Smooth muscle cell (in vitro differentiated cells): ENCODE results near the gene PLA2G4F. TPM values are rescaled to one million over a fixed set of nuclear protein-coding genes. Genes with fewer than 3 reads are reported as not detected.

Source experiments
- DNase-seq: peaks from one replicate; lab custom pipeline; 2025; ENCODE audit not compliant: unreplicated experiment; lab: John Stamatoyannopoulos, UW
- H2AFZ ChIP-seq: fragments of 200-600 bp; sonication (generic); 2 replicates; pipeline ENCODE4 v1.6.0; 2016; ENCODE audit warnings: antibody characterized with exemption, low read depth, mild to moderate bottlenecking
- H3F3A ChIP-seq: fragments of 200-600 bp; sonication (generic); 2 replicates; pipeline ENCODE4 v1.6.0; 2017; ENCODE audit warnings: antibody characterized with exemption, low read depth
- H3K27ac ChIP-seq: fragments of 200-600 bp; sonication (generic); 2 replicates; pipeline ENCODE4 v1.5.1; 2016; ENCODE audit warnings: low read depth, mild to moderate bottlenecking
- H3K27me3 ChIP-seq: fragments of 200-600 bp; sonication (generic); 2 replicates; pipeline ENCODE4 v1.6.1; 2016; ENCODE audit warnings: low read depth, mild to moderate bottlenecking
- H3K36me3 ChIP-seq: fragments of 200-600 bp; sonication (generic); 2 replicates; pipeline ENCODE4 v1.5.1; 2016; ENCODE audit warnings: low read depth
- H3K4me1 ChIP-seq: fragments of 200-600 bp; sonication (generic); 2 replicates; pipeline ENCODE4 v1.5.1; 2016; ENCODE audit warnings: low read depth
- H3K4me2 ChIP-seq: fragments of 200-600 bp; sonication (generic); 2 replicates; pipeline ENCODE4 v1.6.0; 2016; ENCODE audit warnings: mild to moderate bottlenecking
- H3K4me3 ChIP-seq: fragments of 200-600 bp; sonication (generic); 2 replicates; pipeline ENCODE4 v1.5.1; 2016; ENCODE audit warnings: mild to moderate bottlenecking
- H3K79me2 ChIP-seq: fragments of 200-600 bp; sonication (generic); 2 replicates; pipeline ENCODE4 v1.6.0; 2016; ENCODE audit warnings: low read depth, mild to moderate bottlenecking
- H3K9ac ChIP-seq: fragments of 200-600 bp; sonication (generic); 2 replicates; pipeline ENCODE4 v1.6.0; 2016; ENCODE audit warnings: low read depth
- H3K9me3 ChIP-seq: fragments of 200-600 bp; sonication (generic); replicated peaks from 2 replicates; pipeline ENCODE4 v1.5.1; 2016; ENCODE audit warnings: low read depth
- H4K20me1 ChIP-seq: fragments of 200-600 bp; sonication (generic); 2 replicates; pipeline ENCODE4 v1.6.0; 2016; ENCODE audit warnings: low read depth
- WGBS: methylation state at CpG from one replicate; pipeline ENCODE4 v1.1.7; 2016; ENCODE audit warnings: low lambda C conversion rate; 5-methylcytosine and 5-hydroxymethylcytosine counted together
- polyA plus RNA-seq: library from polyadenylated mRNA; unstranded; fragments of >200 nt; fragmentation: Nextera tagmentation; extraction: Ambion mirVana; gene quantifications from 2 replicates; pipeline ENCODE4 v1.2.1, GENCODE V29; 2016
- total RNA-seq: library from RNA; depleted of rRNA; stranded (reverse); fragments of >200 nt; gene quantifications from 2 replicates; pipeline ENCODE4 v1.2.3, GENCODE V29; 2014
- TF ChIP-seq, protein P1 (sequence below): fragments of 200-600 bp; sonication (generic); IDR thresholded peaks from 2 replicates; pipeline ENCODE4 v1.5.1; 2017; ENCODE audit warnings: borderline replicate concordance, mild to moderate bottlenecking, antibody characterized with exemption; ENCODE audit not compliant: insufficient read depth, poor library complexity, severe bottlenecking

PLA2G4F gene
- total and polyA plus RNA-seq, 2 experiments from 2014 or later = 0.46 to 1.3 TPM

DNA sequence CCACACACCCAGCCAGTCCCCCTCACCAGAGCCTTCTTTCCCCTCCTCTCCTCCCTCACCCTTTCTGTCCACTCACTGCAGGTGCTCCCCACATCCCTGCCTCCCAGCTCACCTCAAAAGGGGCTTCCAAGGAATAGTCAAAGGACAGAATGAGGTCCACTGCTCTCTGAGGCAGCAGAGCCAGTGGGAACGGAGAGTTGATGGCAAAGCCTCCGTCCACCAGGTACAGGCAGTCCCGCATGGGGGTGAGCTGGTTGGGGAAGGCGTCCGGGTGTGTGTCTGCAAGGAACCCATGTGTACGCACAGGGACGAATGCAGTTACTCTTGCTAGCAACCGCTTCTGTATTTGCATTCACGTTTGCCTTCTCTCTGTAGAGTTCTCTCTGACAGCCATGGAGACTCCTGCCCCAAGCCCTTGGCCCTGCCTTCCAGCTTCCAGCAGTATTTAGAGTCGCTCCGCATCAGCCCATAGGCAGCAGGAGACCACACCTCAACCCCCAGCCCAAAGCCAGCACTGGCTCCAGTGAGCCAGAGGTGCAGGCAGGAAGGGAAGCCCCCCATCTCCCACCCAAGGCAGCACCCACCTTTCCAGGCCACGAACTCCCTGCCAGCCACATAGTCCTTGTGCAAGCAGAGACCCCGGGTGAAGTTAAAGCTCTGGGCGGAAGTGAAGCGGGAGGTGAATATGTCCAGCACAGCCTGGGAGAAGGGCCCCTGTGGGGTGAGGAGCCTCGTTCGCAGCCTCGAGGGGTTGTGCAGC is 12.4 kb downstream of the PLA2G4F start:
- no peak overlapping the region for H3K9ac ChIP-seq
- peaks cover 14% of the 10 kb centered on the region for H3K27me3 ChIP-seq
- TF ChIP-seq, protein P1, sequence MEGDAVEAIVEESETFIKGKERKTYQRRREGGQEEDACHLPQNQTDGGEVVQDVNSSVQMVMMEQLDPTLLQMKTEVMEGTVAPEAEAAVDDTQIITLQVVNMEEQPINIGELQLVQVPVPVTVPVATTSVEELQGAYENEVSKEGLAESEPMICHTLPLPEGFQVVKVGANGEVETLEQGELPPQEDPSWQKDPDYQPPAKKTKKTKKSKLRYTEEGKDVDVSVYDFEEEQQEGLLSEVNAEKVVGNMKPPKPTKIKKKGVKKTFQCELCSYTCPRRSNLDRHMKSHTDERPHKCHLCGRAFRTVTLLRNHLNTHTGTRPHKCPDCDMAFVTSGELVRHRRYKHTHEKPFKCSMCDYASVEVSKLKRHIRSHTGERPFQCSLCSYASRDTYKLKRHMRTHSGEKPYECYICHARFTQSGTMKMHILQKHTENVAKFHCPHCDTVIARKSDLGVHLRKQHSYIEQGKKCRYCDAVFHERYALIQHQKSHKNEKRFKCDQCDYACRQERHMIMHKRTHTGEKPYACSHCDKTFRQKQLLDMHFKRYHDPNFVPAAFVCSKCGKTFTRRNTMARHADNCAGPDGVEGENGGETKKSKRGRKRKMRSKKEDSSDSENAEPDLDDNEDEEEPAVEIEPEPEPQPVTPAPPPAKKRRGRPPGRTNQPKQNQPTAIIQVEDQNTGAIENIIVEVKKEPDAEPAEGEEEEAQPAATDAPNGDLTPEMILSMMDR = no peak
- WGBS = 91% methylated on average over 18 of the region's 18 CpGs
- DNase-seq = no peak
- no peaks in the 10 kb centered on the region for H3K9me3 ChIP-seq
- no peaks in the 10 kb centered on the region for H4K20me1 ChIP-seq
- no peaks in the 10 kb centered on the region for H3F3A ChIP-seq
- no peak overlapping the region for H3K4me3 ChIP-seq
- no peaks in the 10 kb centered on the region for H3K36me3 ChIP-seq
- H2AFZ ChIP-seq = no peak overlapping the region
- H3K4me1 ChIP-seq = no peaks in the 10 kb centered on the region
- H3K4me2 ChIP-seq = no peak overlapping the region
- no peaks in the 10 kb centered on the region for H3K79me2 ChIP-seq
- H3K27ac ChIP-seq = no peak overlapping the region

- H3K79me2 ChIP-seq = no peaks in the 10 kb centered on the region
- no peaks in the 10 kb centered on the region for H3K36me3 ChIP-seq
- WGBS = 93% methylated on average over 4 of the region's 4 CpGs
- no peaks in the 10 kb centered on the region for H3F3A ChIP-seq
- no peak overlapping the region for H2AFZ ChIP-seq
- H3K4me2 ChIP-seq = no peak overlapping the region
- no peak overlapping the region for H3K27ac ChIP-seq
- no peak overlapping the region for H3K9ac ChIP-seq
- H3K4me1 ChIP-seq = no peaks in the 10 kb centered on the region
- H3K9me3 ChIP-seq = no peaks in the 10 kb centered on the region
- H4K20me1 ChIP-seq = no peaks in the 10 kb centered on the region
- H3K27me3 ChIP-seq = peaks cover 14% of the 10 kb centered on the region
- H3K4me3 ChIP-seq = no peak overlapping the region
- TF ChIP-seq, protein P1 = no peak
- no peak for DNase-seq
Observed at GRCh38 chr15:42143356-42143755, 13.1 kb downstream of the PLA2G4F start.

GRCh38 chr15:42141795-42142667 is 14.4 kb downstream of the PLA2G4F start:
- TF ChIP-seq, protein P1 = no peak
- no peaks in the 10 kb centered on the region for H3F3A ChIP-seq
- WGBS = 85% methylated on average over 21 of the region's 21 CpGs
- H3K4me2 ChIP-seq = no peak overlapping the region
- H3K4me1 ChIP-seq = no peaks in the 10 kb centered on the region
- no peak overlapping the region for H3K9ac ChIP-seq
- no peak overlapping the region for H3K4me3 ChIP-seq
- DNase-seq = no peak
- no peak overlapping the region for H2AFZ ChIP-seq
- H3K27ac ChIP-seq = no peak overlapping the region
- no peaks in the 10 kb centered on the region for H3K9me3 ChIP-seq
- H3K36me3 ChIP-seq = no peaks in the 10 kb centered on the region
- no peaks in the 10 kb centered on the region for H3K79me2 ChIP-seq
- no peaks in the 10 kb centered on the region for H4K20me1 ChIP-seq
- H3K27me3 ChIP-seq = peaks cover 14% of the 10 kb centered on the region
